ENCODE measurements around the gene CRY2. TPM values are rescaled to one million over a fixed set of nuclear protein-coding genes. Genes with fewer than 3 reads are reported as not detected.

The CRY2 gene
- total and polyA plus RNA-seq, 2 of the 13 experiments (the other 11 are each of a cell fraction or from before 2014, with no cell fraction given): 10.1 to 12.2 TPM

- TF ChIP-seq TOPORS (CRISPR knock-in tag; IDR thresholded peaks at IDR 0.05) (0 out of 2 replicates have a peak, but pooled peaks have one; percentile 25), HDAC1 (CRISPR knock-in tag; IDR thresholded peaks at IDR 0.05) (peak; percentile 48; the same call in 1 of the 2 replicates), SETDB1 (CRISPR knock-in tag; IDR thresholded peaks at IDR 0.05; ENCODE audit: borderline replicate concordance) (no peak), RARA (CRISPR knock-in tag; IDR thresholded peaks at IDR 0.05) (peak; percentile 58; the same call in 1 of the 2 replicates), ZNF713 (CRISPR knock-in tag; IDR thresholded peaks at IDR 0.05) (no peak), CEBPG (CRISPR knock-in tag; IDR thresholded peaks at IDR 0.05) (no peak), HMGXB3 (CRISPR knock-in tag; IDR thresholded peaks at IDR 0.05; ENCODE audit: borderline replicate concordance) (peak; percentile 57; the same call in 1 of the 2 replicates), KDM2A (CRISPR knock-in tag; IDR thresholded peaks at IDR 0.05; ENCODE audit: borderline replicate concordance, low read depth) (peak; percentile 68; the same call in 1 of the 2 replicates), ELF3 (CRISPR knock-in tag; IDR thresholded peaks at IDR 0.05) (0 out of 2 replicates have a peak, but pooled peaks have one; percentile 28), KLF16 (CRISPR knock-in tag; IDR thresholded peaks at IDR 0.05) (peak in 1 of 2 experiments; percentile 63; a peak in 2 of 4 replicates), FOSL2 (CRISPR knock-in tag; IDR thresholded peaks at IDR 0.05) (peak; percentile 24; the same call in 1 of the 2 replicates), RORA (CRISPR knock-in tag; IDR thresholded peaks at IDR 0.05) (no peak), SOX13 (IDR thresholded peaks at IDR 0.05) (no peak), SOX13 (CRISPR knock-in tag; conservative IDR thresholded peaks at IDR 0.05 in 1 of 2, IDR thresholded peaks at IDR 0.05 in 1 of 2) (peak in 1 of 2 experiments; percentile 51; a peak in 2 of 4 replicates), ZNF674 (CRISPR knock-in tag; IDR thresholded peaks at IDR 0.05; ENCODE audit: low read depth) (no peak), ZFX (CRISPR knock-in tag; IDR thresholded peaks at IDR 0.05; ENCODE audit: low read depth) (no peak; the same call in 1 of the 2 replicates), IKZF5 (CRISPR knock-in tag; IDR thresholded peaks at IDR 0.05) (peak; percentile 62; the same call in 1 of the 2 replicates), MTERF4 (CRISPR knock-in tag; IDR thresholded peaks at IDR 0.05) (no peak), ZFP41 (CRISPR knock-in tag; IDR thresholded peaks at IDR 0.05; ENCODE audit: borderline replicate concordance) (no peak)
Measured at GRCh38 chr11:45843158-45843924, 3.9 kb upstream of the CRY2 start (continued).

All from HepG2 (cell line).